H1 (cell line): ENCODE data around the gene SMIM13. TPM values are rescaled to one million over a fixed set of nuclear protein-coding genes. Genes with fewer than 3 reads are reported as not detected.

Source experiments
- CTCF ChIA-PET: fragments of 300-600 bp; sonication (Branson Sonifier 250); formaldehyde crosslinking; loops from one replicate; lab custom pipeline; 2021; ENCODE audit not compliant: partially characterized antibody; lab: Charles Lee
- POLR2A ChIA-PET: fragments of 300-600 bp; sonication (Branson Sonifier 250); formaldehyde crosslinking; loops from one replicate; lab custom pipeline; 2021; ENCODE audit warnings: inconsistent platforms; ENCODE audit not compliant: partially characterized antibody; lab: Charles Lee
- DNase-seq, 2 experiments: peaks; one replicate each; pipeline versions ENCODE4 v3.0.0 to v3.0.0-alpha.2; 2010 to 2022; ENCODE audit warnings: low spot score in 2 of 2, low read depth in 1 of 2, mixed read lengths in 1 of 2
- FAIRE-seq: peaks from 2 replicates; lab custom pipeline; 2011; peaks lifted over from hg19 to GRCh38; lab: Jason Lieb, UNC
- H2AFZ ChIP-seq: 2 replicates; pipeline ENCODE4 v1.8.1; 2012; ENCODE audit warnings: low read length, inconsistent platforms
- H2AK5ac ChIP-seq: 2 replicates; pipeline ENCODE4 v1.6.1; 2013; ENCODE audit warnings: low read depth, low read length
- H2BK120ac ChIP-seq: replicated peaks from 2 replicates; pipeline ENCODE3; 2013; ENCODE audit warnings: low read depth, low read length, inconsistent platforms
- H2BK12ac ChIP-seq: 2 replicates; pipeline ENCODE4 v1.6.1; 2013; ENCODE audit warnings: low read depth, low read length
- H2BK15ac ChIP-seq: 2 replicates; pipeline ENCODE4 v1.6.1; 2013; ENCODE audit warnings: low read length
- H2BK20ac ChIP-seq: 2 replicates; pipeline ENCODE4 v1.6.1; 2013; ENCODE audit warnings: low read length
- H2BK5ac ChIP-seq: 2 replicates; pipeline ENCODE4 v1.6.1; 2013; ENCODE audit warnings: low read depth, low read length
- H3K14ac ChIP-seq: 2 replicates; pipeline ENCODE4 v1.6.1; 2013; ENCODE audit warnings: inconsistent platforms; ENCODE audit not compliant: insufficient read length
- H3K18ac ChIP-seq: 2 replicates; pipeline ENCODE4 v1.6.1; 2013; ENCODE audit warnings: low read length; ENCODE audit errors: extremely low read depth
- H3K23ac ChIP-seq: 2 replicates; pipeline ENCODE4 v1.6.1; 2013; ENCODE audit warnings: inconsistent platforms; ENCODE audit not compliant: insufficient read length
- H3K23me2 ChIP-seq: 2 replicates; pipeline ENCODE4 v1.6.1; 2013; ENCODE audit warnings: low read depth, low read length
- H3K27ac ChIP-seq: 2 replicates; pipeline ENCODE4 v1.6.1; 2011; ENCODE audit warnings: low read depth, low read length, inconsistent platforms
- H3K27me3 ChIP-seq, 4 experiments: replicated peaks in 1 of 4; 1 replicate in 1 of 4; 2 replicates in 3 of 4; pipeline versions ENCODE4 v1.6.1 to v1.8.1; 2011 to 2013; ENCODE audit warnings: low read length in 3 of 4, mild to moderate bottlenecking in 3 of 4, inconsistent platforms in 2 of 4, mixed read lengths in 2 of 4, moderate library complexity in 1 of 4; ENCODE audit not compliant: control insufficient read depth in 3 of 4, insufficient read depth in 3 of 4; ENCODE audit errors: extremely low read depth in 1 of 4
- H3K36me3 ChIP-seq, 4 experiments: 2 replicates each; pipeline versions ENCODE4 v1.6.1 to v1.8.1; 2011 to 2013; ENCODE audit warnings: mild to moderate bottlenecking in 4 of 4, low read length in 3 of 4, moderate library complexity in 2 of 4, control low read depth in 1 of 4, inconsistent platforms in 1 of 4; ENCODE audit not compliant: insufficient read depth in 4 of 4, control insufficient read depth in 2 of 4
- H3K4ac ChIP-seq: replicated peaks from 2 replicates; pipeline ENCODE3; 2013; ENCODE audit warnings: low read length, low read depth, mixed read lengths, inconsistent platforms; ENCODE audit not compliant: insufficient read length
- H3K4me1 ChIP-seq, 4 experiments: replicated peaks in 1 of 4; 1 replicate in 1 of 4; 2 replicates in 3 of 4; pipeline versions ENCODE4 v1.6.1 to v1.8.1; 2011 to 2013; ENCODE audit warnings: low read length in 3 of 4, inconsistent platforms in 2 of 4, mixed read lengths in 1 of 4; ENCODE audit not compliant: insufficient read depth in 4 of 4, control insufficient read depth in 3 of 4
- H3K4me2 ChIP-seq, 2 experiments: 2 replicates each; pipeline versions ENCODE4 v1.6.1 to v1.8.1; 2011 to 2013; ENCODE audit warnings: low read depth in 2 of 2, low read length in 2 of 2, control low read depth in 1 of 2, inconsistent platforms in 1 of 2, mild to moderate bottlenecking in 1 of 2; ENCODE audit not compliant: insufficient read depth in 1 of 2
- H3K4me3 ChIP-seq, 4 experiments: fragments of 200-600, 300-600 bp in 1 of 4; sonication (generic), shearing (Covaris generic), sonication (Bioruptor Twin) in 1 of 4; 2 replicates each; pipeline versions ENCODE4 v1.5.1 to v1.8.1; 2011 to 2016; ENCODE audit warnings: low read length in 4 of 4, low read depth in 3 of 4, control low read depth in 2 of 4, inconsistent platforms in 2 of 4, mild to moderate bottlenecking in 2 of 4, mixed read lengths in 1 of 4, moderate library complexity in 1 of 4; ENCODE audit not compliant: insufficient read depth in 2 of 4; ENCODE audit errors: extremely low read depth in 1 of 4
- H3K56ac ChIP-seq: replicated peaks from 2 replicates; pipeline ENCODE3; 2013; ENCODE audit warnings: low read depth, mild to moderate bottlenecking, mixed read lengths, low read length, inconsistent platforms; ENCODE audit not compliant: insufficient read length
- H3K79me1 ChIP-seq: 2 replicates; pipeline ENCODE4 v1.6.1; 2013; ENCODE audit warnings: low read depth, low read length, control low read depth
- H3K79me2 ChIP-seq, 2 experiments: 2 replicates each; pipeline versions ENCODE4 v1.6.1 to v1.8.1; 2012 to 2013; ENCODE audit warnings: low read length in 2 of 2, mild to moderate bottlenecking in 2 of 2, inconsistent platforms in 1 of 2; ENCODE audit not compliant: insufficient read depth in 2 of 2, control insufficient read depth in 1 of 2
- H3K9ac ChIP-seq, 4 experiments: replicated peaks in 1 of 4; 1 replicate in 1 of 4; 2 replicates in 3 of 4; pipeline versions ENCODE4 v1.6.1 to v1.8.1; 2011 to 2013; ENCODE audit warnings: low read depth in 3 of 4, low read length in 3 of 4, control low read depth in 2 of 4, mild to moderate bottlenecking in 2 of 4, moderate library complexity in 2 of 4, inconsistent platforms in 1 of 4; ENCODE audit errors: extremely low read depth in 1 of 4
- H3K9me3 ChIP-seq, 2 experiments: 2 replicates each; pipeline versions ENCODE4 v1.6.1 to v1.8.1; 2012 to 2013; ENCODE audit warnings: mild to moderate bottlenecking in 2 of 2, moderate library complexity in 2 of 2, control low read depth in 1 of 2, inconsistent platforms in 1 of 2, low read depth in 1 of 2, low read length in 1 of 2, mixed read lengths in 1 of 2; ENCODE audit not compliant: insufficient read depth in 2 of 2
- H4K20me1 ChIP-seq, 2 experiments: replicated peaks in 1 of 2; 2 replicates each; pipeline versions ENCODE3 to v1.8.1; 2011 to 2013; ENCODE audit warnings: inconsistent platforms in 2 of 2, low read length in 2 of 2, mild to moderate bottlenecking in 1 of 2; ENCODE audit not compliant: insufficient read depth in 2 of 2, control insufficient read depth in 1 of 2
- H4K5ac ChIP-seq: 2 replicates; pipeline ENCODE4 v1.6.1; 2013; ENCODE audit warnings: low read length, low read depth, mixed read lengths, inconsistent platforms; ENCODE audit not compliant: insufficient read length
- H4K8ac ChIP-seq: 2 replicates; pipeline ENCODE4 v1.8.0; 2013; ENCODE audit warnings: mild to moderate bottlenecking, moderate library complexity, low read length, inconsistent platforms; ENCODE audit not compliant: insufficient read depth; ENCODE audit errors: extremely low read depth
- H4K91ac ChIP-seq: replicated peaks from 2 replicates; pipeline ENCODE3; 2013; ENCODE audit warnings: low read length, mixed read lengths, inconsistent platforms; ENCODE audit not compliant: insufficient read length
- WGBS, 2 experiments: shearing (Covaris generic) in 1 of 2; methylation state at CpG; one replicate each; pipeline versions ENCODE4 v1.1.6 to v1.1.7; 2013 to 2015; ENCODE audit warnings: low lambda C conversion rate in 2 of 2, mixed read lengths in 2 of 2, inconsistent platforms in 1 of 2, low coverage in 1 of 2, missing lambda C conversion rate in 1 of 2; ENCODE audit not compliant: insufficient replicate concordance in 2 of 2, insufficient coverage in 1 of 2, insufficient read length in 1 of 2; ENCODE audit errors: extremely low coverage in 1 of 2, missing lambda C conversion rate in 1 of 2; 5-methylcytosine and 5-hydroxymethylcytosine counted together
- polyA plus RNA-seq, 7 experiments: library from polyadenylated mRNA; depleted of rRNA in 3 of 7; stranded (reverse) in 5 of 7; unstranded in 2 of 7; fragments of >200 nt in 5 of 7; fragments of 200-250 nt in 2 of 7; gene quantifications; 1 replicate in 5 of 7; 2 replicates in 1 of 7; 4 replicates in 1 of 7; pipeline versions ENCODE4 v1.2.1 to v1.2.3, GENCODE V29; 2011 to 2013; ENCODE audit warnings: missing spikeins in 2 of 7, mixed read lengths in 2 of 7
- total RNA-seq: library from RNA; stranded (reverse); fragmentation: NEBNext Ultra II Directional; extraction: Animal tissue kit (Norgen Biotek cat#: 25700); gene quantifications from 2 replicates; pipeline ENCODE4 v1.2.1, GENCODE V29; 2021

SMIM13 gene
- total and polyA plus RNA-seq, 2 of the 8 experiments (the other 6 are each of a cell fraction or from before 2014, with no cell fraction given), result 1.7 to 10.6 TPM

DNA sequence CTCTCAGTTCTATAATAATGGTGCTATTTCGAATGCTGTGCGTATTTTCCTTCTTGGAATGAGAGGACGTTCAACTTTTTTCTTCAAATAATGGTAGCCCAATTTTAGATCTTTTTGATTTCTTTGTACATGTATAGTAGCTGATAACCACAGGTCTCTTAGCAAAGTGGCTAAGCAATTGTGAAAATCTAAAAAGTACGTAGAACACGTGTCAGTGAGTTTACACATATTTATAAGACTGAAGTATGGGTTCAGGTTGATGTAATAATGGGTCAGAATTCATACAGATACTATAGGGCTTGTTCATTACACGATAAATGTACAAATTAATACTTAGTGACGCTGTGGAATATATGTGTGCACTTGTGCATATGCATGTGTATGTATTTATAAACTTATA lies 1.3 kb downstream of the SMIM13 start:
- no peak overlapping the region for H2BK15ac ChIP-seq
- H3K23ac ChIP-seq, result no peak overlapping the region
- no peak overlapping the region for H4K5ac ChIP-seq
- ChIA-PET CTCF (interaction anchor here (0.5 to 2.3 kb wide), 4 partner anchors 19 to 207 kb away, joined by 3 to 5 read pairs (median 4); no protein-coding TSS in a partner anchor), POLR2A (no interaction called here)
- H2BK5ac ChIP-seq, result no peak overlapping the region
- no peak overlapping the region for H3K27ac ChIP-seq
- no peaks in the 10 kb centered on the region for H3K27me3 ChIP-seq
- H3K56ac ChIP-seq, result no peak overlapping the region
- peak overlapping the region; percentile 78 to 93 for H3K4me2 ChIP-seq
- 50% methylated on average over 7 of the region's 7 CpGs; no CpG with 5 or more reads in 1 of the 2 experiments for WGBS, 2 experiments
- peaks cover 0 to 5% (median 2%) of the 10 kb centered on the region in 4 experiments; a peak in 5 of 7 replicates for H3K4me1 ChIP-seq
- H3K79me1 ChIP-seq, result peaks cover 3% of the 10 kb centered on the region
- H2BK120ac ChIP-seq, result no peak overlapping the region
- H3K4me3 ChIP-seq, result peak overlapping the region; percentile 63 to 99 (median 77)
- H3K79me2 ChIP-seq, result peaks cover 0 to 55% of the 10 kb centered on the region in 2 experiments; a peak in 2 of 4 replicates
- H2BK12ac ChIP-seq, result no peak overlapping the region
- H2BK20ac ChIP-seq, result no peak overlapping the region
- H2AFZ ChIP-seq, result no peak overlapping the region
- no peak overlapping the region for H3K4ac ChIP-seq
- DNase-seq, result no peak
- no peak overlapping the region for H3K18ac ChIP-seq
- H3K14ac ChIP-seq, result no peak overlapping the region
- peaks cover 0 to 4% of the 10 kb centered on the region in 2 experiments for H4K20me1 ChIP-seq
- H2AK5ac ChIP-seq, result no peak overlapping the region
- FAIRE-seq, result no peak
- H3K36me3 ChIP-seq, result no peaks in the 10 kb centered on the region; a peak in 1 of 8 replicates
- peak overlapping the region; percentile 53 to 84 (median 74); a peak in 4 of 7 replicates for H3K9ac ChIP-seq
- H4K91ac ChIP-seq, result no peak overlapping the region
- H3K23me2 ChIP-seq, result peaks cover 6% of the 10 kb centered on the region; the same call in 1 of the 2 replicates
- H4K8ac ChIP-seq, result no peak overlapping the region
- H3K9me3 ChIP-seq, result no peaks in the 10 kb centered on the region
